ENCODE measurements around the gene EPHA1. TPM values are rescaled to one million over a fixed set of nuclear protein-coding genes. Genes with fewer than 3 reads are reported as not detected.

EPHA1 gene
- total and polyA plus RNA-seq, 5 donors from 2014 or later: 1.4 to 10.3 (median 5.0) TPM

- Mint-ChIP-seq H3K4me1 (peaks cover 18 to 33% (median 19%) of the 10 kb centered on the region in 4 donors), H3K36me3 (no peaks in the 10 kb centered on the region), H3K4me3 (no peak overlapping the region), H3K27me3 (peaks cover 25% of the 10 kb centered on the region), H3K9me3 (no peaks in the 10 kb centered on the region), H3K27ac (no peak overlapping the region)
- H3K27ac ChIP-seq (ENCODE audit: insufficient read depth, low read length, poor library complexity, severe bottlenecking): no peak overlapping the region
- ATAC-seq (ENCODE audit: low read depth in 2 of 2): no peak
- DNase-seq: no peak
- H3K36me3 ChIP-seq (ENCODE audit: control insufficient read depth, insufficient read depth, low read length): no peaks in the 10 kb centered on the region
- peaks cover 18% of the 10 kb centered on the region for H3K4me1 ChIP-seq (ENCODE audit: control insufficient read depth, insufficient read depth, low read length, poor library complexity, severe bottlenecking)
- H3K9me3 ChIP-seq (ENCODE audit: control insufficient read depth in 2 of 2, low read length in 2 of 2): no peaks in the 10 kb centered on the region
- no peak overlapping the region for H3K4me3 ChIP-seq (ENCODE audit: low read depth, low read length)
- peaks cover 8% of the 10 kb centered on the region for H3K27me3 ChIP-seq (ENCODE audit: control insufficient read depth, insufficient read depth, low read length)
Observed at GRCh38 chr7:143369678-143370651, 38.7 kb downstream of the EPHA1 start.

- no peak overlapping the region for H3K27ac Mint-ChIP-seq
- no peaks in the 10 kb centered on the region for H3K9me3 Mint-ChIP-seq
Observed at GRCh38 chr7:143368387-143368786, 40.3 kb downstream of the EPHA1 start.

GRCh38 chr7:143367972-143368371, 40.7 kb downstream of the EPHA1 start:
- H3K9me3 ChIP-seq (ENCODE audit: control insufficient read depth in 2 of 2, low read length in 2 of 2): no peaks in the 10 kb centered on the region
- H3K27ac Mint-ChIP-seq: no peak overlapping the region
- peaks cover 45% of the 10 kb centered on the region for H3K27me3 Mint-ChIP-seq
- peaks cover 25% of the 10 kb centered on the region for H3K27me3 ChIP-seq (ENCODE audit: control insufficient read depth, insufficient read depth, low read length)
- no peak overlapping the region for H3K4me3 Mint-ChIP-seq
- H3K9me3 Mint-ChIP-seq: no peaks in the 10 kb centered on the region
- H3K4me1 Mint-ChIP-seq: peaks cover 9 to 20% (median 17%) of the 10 kb centered on the region in 4 donors
- ATAC-seq (ENCODE audit: low read depth in 2 of 2) (no peak), DNase-seq (no peak)
- peaks cover 17% of the 10 kb centered on the region for H3K4me1 ChIP-seq (ENCODE audit: control insufficient read depth, insufficient read depth, low read length, poor library complexity, severe bottlenecking)
- H3K36me3 Mint-ChIP-seq: no peaks in the 10 kb centered on the region
- no peaks in the 10 kb centered on the region for H3K36me3 ChIP-seq (ENCODE audit: control insufficient read depth, insufficient read depth, low read length)
- no peak overlapping the region for H3K27ac ChIP-seq (ENCODE audit: insufficient read depth, low read length, poor library complexity, severe bottlenecking)
- H3K4me3 ChIP-seq (ENCODE audit: low read depth, low read length): no peak overlapping the region

More at GRCh38 chr7:143368387-143368786, 40.3 kb downstream of the EPHA1 start:
- H3K36me3 ChIP-seq (ENCODE audit: control insufficient read depth, insufficient read depth, low read length): no peaks in the 10 kb centered on the region
- Mint-ChIP-seq H3K27me3 (peaks cover 41% of the 10 kb centered on the region), H3K36me3 (no peaks in the 10 kb centered on the region), H3K4me3 (no peak overlapping the region), H3K4me1 (peaks cover 9 to 18% (median 14%) of the 10 kb centered on the region in 4 donors)
- H3K4me1 ChIP-seq (ENCODE audit: control insufficient read depth, insufficient read depth, low read length, poor library complexity, severe bottlenecking): peaks cover 13% of the 10 kb centered on the region
- H3K27ac ChIP-seq (ENCODE audit: insufficient read depth, low read length, poor library complexity, severe bottlenecking): no peak overlapping the region
- H3K4me3 ChIP-seq (ENCODE audit: low read depth, low read length): no peak overlapping the region
- peaks cover 20% of the 10 kb centered on the region for H3K27me3 ChIP-seq (ENCODE audit: control insufficient read depth, insufficient read depth, low read length)
- DNase-seq (no peak), ATAC-seq (ENCODE audit: low read depth in 2 of 2) (no peak)
- no peaks in the 10 kb centered on the region for H3K9me3 ChIP-seq (ENCODE audit: control insufficient read depth in 2 of 2, low read length in 2 of 2)

- peaks cover 29% of the 10 kb centered on the region for H3K27me3 ChIP-seq (ENCODE audit: control insufficient read depth, insufficient read depth, low read length)
- no peaks in the 10 kb centered on the region for H3K9me3 ChIP-seq (ENCODE audit: control insufficient read depth in 2 of 2, low read length in 2 of 2)
- Mint-ChIP-seq H3K4me1 (peaks cover 5 to 23% (median 12%) of the 10 kb centered on the region in 4 donors), H3K36me3 (peaks cover 2% of the 10 kb centered on the region), H3K9me3 (no peaks in the 10 kb centered on the region), H3K27me3 (peaks cover 68% of the 10 kb centered on the region), H3K27ac (peak overlapping the region in 1 of 3 donors; percentile 65), H3K4me3 (peak overlapping the region; percentile 72 to 82 (median 74))
- no peak for DNase-seq
- no peak for ATAC-seq (ENCODE audit: low read depth in 2 of 2)
- H3K4me1 ChIP-seq (ENCODE audit: control insufficient read depth, insufficient read depth, low read length, poor library complexity, severe bottlenecking): peaks cover 19% of the 10 kb centered on the region
- H3K27ac ChIP-seq (ENCODE audit: insufficient read depth, low read length, poor library complexity, severe bottlenecking): no peak overlapping the region
- H3K4me3 ChIP-seq (ENCODE audit: low read depth, low read length): no peak overlapping the region
- no peaks in the 10 kb centered on the region for H3K36me3 ChIP-seq (ENCODE audit: control insufficient read depth, insufficient read depth, low read length)
Observed at GRCh38 chr7:143363016-143363937, 45.4 kb downstream of the EPHA1 start.

GRCh38 chr7:143362131-143363015, 46.3 kb downstream of the EPHA1 start, which contains the start of gene FAM131B:
FAM131B (minus strand) TSS chr7:143362713; CDS start chr7:143362603, 110 bp downstream.
- Mint-ChIP-seq H3K4me3 (peak within 1 kb of the TSS; percentile 74 to 91 (median 84)), H3K27ac (peak within 1 kb of the TSS in 1 of 3 donors; percentile 65), H3K9me3 (no peaks in the 10 kb centered on the region), H3K27me3 (peaks cover 68% of the 10 kb centered on the region), H3K4me1 (peaks cover 5 to 25% (median 12%) of the 10 kb centered on the region in 4 donors), H3K36me3 (peaks cover 2% of the 10 kb centered on the region)
- Histone ChIP-seq H3K36me3 (ENCODE audit: control insufficient read depth, insufficient read depth, low read length) (no peaks in the 10 kb centered on the region), H3K9me3 (ENCODE audit: control insufficient read depth in 2 of 2, low read length in 2 of 2) (no peaks in the 10 kb centered on the region), H3K4me1 (ENCODE audit: control insufficient read depth, insufficient read depth, low read length, poor library complexity, severe bottlenecking) (peaks cover 19% of the 10 kb centered on the region), H3K4me3 (ENCODE audit: low read depth, low read length) (no peak within 1 kb of the TSS), H3K27me3 (ENCODE audit: control insufficient read depth, insufficient read depth, low read length) (peaks cover 29% of the 10 kb centered on the region), H3K27ac (ENCODE audit: insufficient read depth, low read length, poor library complexity, severe bottlenecking) (no peak within 1 kb of the TSS)
- DNase-seq (peak in 2 of 3 donors; percentile 38), ATAC-seq (ENCODE audit: low read depth in 2 of 2) (peak; percentile 52 to 55)

GRCh38 chr7:143361552-143362130, 47.0 kb downstream of the EPHA1 start:
- Histone ChIP-seq H3K27ac (ENCODE audit: insufficient read depth, low read length, poor library complexity, severe bottlenecking) (no peak overlapping the region), H3K4me3 (ENCODE audit: low read depth, low read length) (no peak overlapping the region), H3K36me3 (ENCODE audit: control insufficient read depth, insufficient read depth, low read length) (no peaks in the 10 kb centered on the region), H3K27me3 (ENCODE audit: control insufficient read depth, insufficient read depth, low read length) (peaks cover 24% of the 10 kb centered on the region), H3K4me1 (ENCODE audit: control insufficient read depth, insufficient read depth, low read length, poor library complexity, severe bottlenecking) (peaks cover 19% of the 10 kb centered on the region), H3K9me3 (ENCODE audit: control insufficient read depth in 2 of 2, low read length in 2 of 2) (no peaks in the 10 kb centered on the region)
- H3K4me3 Mint-ChIP-seq: peak overlapping the region; percentile 52 to 91 (median 84)
- no peaks in the 10 kb centered on the region for H3K9me3 Mint-ChIP-seq
- no peak overlapping the region for H3K27ac Mint-ChIP-seq
- H3K4me1 Mint-ChIP-seq: peaks cover 5 to 25% (median 12%) of the 10 kb centered on the region in 4 donors
- no peak for DNase-seq
- H3K27me3 Mint-ChIP-seq: peaks cover 63% of the 10 kb centered on the region
- peaks cover 2% of the 10 kb centered on the region for H3K36me3 Mint-ChIP-seq
- ATAC-seq (ENCODE audit: low read depth in 2 of 2): peak in 1 of 2 donors; percentile 9
